ENCODE data around the gene ZSCAN12.
"Not testable (repeated sequence)": the region's sequence is repeated elsewhere in the genome, so short reads cannot be mapped to it uniquely, and the experiment has no call there.

ZSCAN12 gene

GRCh38 chr6:28399350-28400121, at the start of gene ZSCAN12:
Gene ZSCAN12, minus strand, starts transcription at chr6:28399747. Its CDS starts 1,342 bp downstream, at chr6:28398405.
- DNase-seq, result peak; percentile 50

- DNase-seq, result no peak
Measured at GRCh38 chr6:28449056-28449455, 49.5 kb upstream of the ZSCAN12 start.

GRCh38 chr6:28447512-28447906, 48.0 kb upstream of the ZSCAN12 start:
- not testable (repeated sequence) for DNase-seq

GRCh38 chr6:28446818-28447511, 47.4 kb upstream of the ZSCAN12 start:
- DNase-seq, result no peak

- not testable (repeated sequence) for DNase-seq
Measured at GRCh38 chr6:28444759-28445158, 45.2 kb upstream of the ZSCAN12 start.

GRCh38 chr6:28443112-28443773, 43.7 kb upstream of the ZSCAN12 start, which contains the start of gene ZSCAN23:
Gene ZSCAN23, minus strand, starts transcription at chr6:28443491. Its CDS starts 7,225 bp downstream, at chr6:28436266.
- peak; percentile 81 for DNase-seq

- no peak for DNase-seq
Measured at GRCh38 chr6:28442586-28442985, 43.0 kb upstream of the ZSCAN12 start.

GRCh38 chr6:28436404-28436803, 36.9 kb upstream of the ZSCAN12 start:
- DNase-seq, result no peak

GRCh38 chr6:28433119-28433518, 33.6 kb upstream of the ZSCAN12 start:
- DNase-seq, result no peak

- DNase-seq, result no peak
Measured at GRCh38 chr6:28429781-28430180, 30.2 kb upstream of the ZSCAN12 start.

GRCh38 chr6:28425944-28426541, 26.5 kb upstream of the ZSCAN12 start:
- DNase-seq, result no peak

- no peak for DNase-seq
Measured at GRCh38 chr6:28424163-28424562, 24.6 kb upstream of the ZSCAN12 start.

GRCh38 chr6:28423546-28423945, 24.0 kb upstream of the ZSCAN12 start:
- no peak for DNase-seq

GRCh38 chr6:28413681-28414080, 14.1 kb upstream of the ZSCAN12 start:
- DNase-seq, result no peak

GRCh38 chr6:28410767-28411166, 11.2 kb upstream of the ZSCAN12 start:
- no peak for DNase-seq

GRCh38 chr6:28408076-28408802, 8.7 kb upstream of the ZSCAN12 start:
- DNase-seq, result no peak

GRCh38 chr6:28407401-28407800, 7.9 kb upstream of the ZSCAN12 start:
- no peak for DNase-seq

- not testable (repeated sequence) for DNase-seq
Measured at GRCh38 chr6:28403923-28404322, 4.4 kb upstream of the ZSCAN12 start.

- no peak for DNase-seq
Measured at GRCh38 chr6:28402197-28402596, 2.6 kb upstream of the ZSCAN12 start.

- no peak for DNase-seq
Measured at GRCh38 chr6:28401172-28401571, 1.6 kb upstream of the ZSCAN12 start.

- DNase-seq, result no peak
Measured at GRCh38 chr6:28400122-28400451, 540 bp upstream of the ZSCAN12 start.

- DNase-seq, result no peak
Measured at GRCh38 chr6:28395918-28396317, 3.6 kb downstream of the ZSCAN12 start.

Data from NCI-H1092 treated with DMSO at 0.1 percent for 48 hours (cell line).